Esophagus muscularis mucosa (tissue), 4 donors: ENCODE data around the gene GATA2. TPM values are rescaled to one million over a fixed set of nuclear protein-coding genes. Genes with fewer than 3 reads are reported as not detected.

ENCODE experiments used
- DNase-seq: peaks from one replicate; pipeline ENCODE4 v3.0.0-alpha.2; 2017; ENCODE audit errors: extremely low spot score
- H3K27ac ChIP-seq, 4 donors: fragments of 200-600 bp; sonication (generic); replicated peaks in 1 of 4; 1 replicate in 3 of 4; 2 replicates in 1 of 4; pipeline ENCODE4 v1.5.1; 2016 to 2019; ENCODE audit warnings: mild to moderate bottlenecking in 1 of 4
- H3K27me3 ChIP-seq, 4 donors: fragments of 200-600 bp; sonication (generic); one replicate each; pipeline versions ENCODE4 v1.5.1 to v1.6.0; 2016 to 2019
- H3K36me3 ChIP-seq, 4 donors: fragments of 200-600 bp; sonication (generic); one replicate each; pipeline ENCODE4 v1.5.1; 2016 to 2019
- H3K4me1 ChIP-seq, 4 donors: fragments of 200-600 bp; sonication (generic); one replicate each; pipeline ENCODE4 v1.5.1; 2016 to 2019
- H3K4me3 ChIP-seq, 4 donors: fragments of 200-600 bp; sonication (generic); 1 replicate in 2 of 4; 2 replicates in 2 of 4; pipeline ENCODE4 v1.5.1; 2016 to 2019; ENCODE audit warnings: mild to moderate bottlenecking in 4 of 4, moderate library complexity in 1 of 4
- H3K9me3 ChIP-seq, 4 donors: fragments of 200-600 bp; sonication (generic); 1 replicate in 3 of 4; 2 replicates in 1 of 4; pipeline ENCODE4 v1.5.1; 2016 to 2019
- CTCF ChIP-seq, 3 experiments: fragments of 200-600 bp in 2 of 3; fragments of 450-650 bp in 1 of 3; sonication (generic) in 2 of 3; IDR thresholded peaks; one replicate each; pipeline ENCODE4 v1.5.1; 2017 to 2019; ENCODE audit warnings: antibody characterized with exemption in 3 of 3, mild to moderate bottlenecking in 2 of 3, moderate library complexity in 1 of 3
- EP300 ChIP-seq: sonication (generic); formaldehyde crosslinking; IDR thresholded peaks from one replicate; pipeline ENCODE4 v1.6.1; 2017; ENCODE audit warnings: antibody characterized with exemption
- POLR2A ChIP-seq: fragments of 450-650 bp; IDR thresholded peaks from one replicate; pipeline ENCODE4 v1.6.1; 2017; ENCODE audit warnings: antibody characterized with exemption, moderate library complexity, mild to moderate bottlenecking, low read depth
- POLR2AphosphoS5 ChIP-seq, 2 donors: sonication (generic); formaldehyde crosslinking; IDR thresholded peaks; one replicate each; pipeline ENCODE4 v1.6.1; 2017; ENCODE audit warnings: antibody characterized with exemption in 2 of 2
- WGBS: methylation state at CpG from one replicate; pipeline ENCODE4 v1.1.5; 2018; 5-methylcytosine and 5-hydroxymethylcytosine counted together
- intact Hi-C: fragments of 100-400 bp; cut with DNase I; formaldehyde crosslinking; loops from one replicate; pipeline ENCODE4 v1.15.1; 2023
- total RNA-seq, 4 donors: library from RNA; depleted of rRNA; stranded (reverse); fragments of >200 nt; gene quantifications; one replicate each; pipeline versions ENCODE4 v1.1.0 to v1.2.1, GENCODE V29; 2016

Gene GATA2
- total RNA-seq, 4 donors from 2014 or later, result 10.0 to 16.9 (median 13.4) TPM

- Histone ChIP-seq H3K36me3 (peaks cover 0 to 4% (median 0%) of the 10 kb centered on the region in 4 donors), H3K9me3 (no peaks in the 10 kb centered on the region), H3K4me1 (peaks cover 0 to 2% (median under 1%) of the 10 kb centered on the region in 4 donors), H3K4me3 (no peak overlapping the region), H3K27me3 (peaks cover 0 to 80% (median 15%) of the 10 kb centered on the region in 4 donors), H3K27ac (no peak overlapping the region)
- DNase-seq, result no peak
- no peak for TF ChIP-seq POLR2AphosphoS5 (IDR thresholded peaks at IDR 0.05)
- TF ChIP-seq POLR2A, result no peak
- peak in 2 of 3 experiments; percentile 4 to 6 for TF ChIP-seq CTCF (IDR thresholded peaks at IDR 0.05)
- no peak for TF ChIP-seq EP300
- WGBS, result 91% methylated on average over 12 of the region's 12 CpGs
- intact Hi-C loops, result loop anchor here (5.0 kb wide), 1 partner anchor 426 kb away; no protein-coding TSS in a partner anchor
Measured at GRCh38 chr3:128503164-128503651, 10.2 kb upstream of the GATA2 start.

DNA sequence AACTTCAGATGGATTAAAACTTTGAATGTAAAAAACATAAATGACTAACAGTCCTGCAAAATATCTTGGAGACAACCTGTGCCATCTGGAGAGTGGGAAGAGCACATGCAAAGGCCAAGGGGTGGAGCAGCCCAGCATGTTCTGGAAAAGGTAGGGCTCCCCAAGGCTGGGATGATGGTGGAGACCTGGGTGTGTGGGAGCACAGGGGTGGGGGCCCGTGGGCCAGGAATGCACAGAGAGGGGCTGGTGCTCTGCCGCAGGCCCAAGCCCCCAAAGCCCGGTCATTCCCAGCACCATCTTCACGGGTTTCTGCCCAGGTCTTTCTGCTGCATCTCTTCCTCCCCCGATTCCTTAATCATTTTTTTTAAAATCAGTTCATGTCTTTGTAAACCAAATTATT, 9.7 kb upstream of the GATA2 start:
- Histone ChIP-seq H3K4me3 (no peak overlapping the region), H3K27me3 (peaks cover 0 to 85% (median 17%) of the 10 kb centered on the region in 4 donors), H3K4me1 (peaks cover 0 to 7% (median 4%) of the 10 kb centered on the region in 4 donors), H3K27ac (no peak overlapping the region), H3K36me3 (peaks cover 0 to 4% (median 0%) of the 10 kb centered on the region in 4 donors), H3K9me3 (no peaks in the 10 kb centered on the region)
- no peak for DNase-seq
- WGBS, result 89% methylated on average over 5 of the region's 5 CpGs
- TF ChIP-seq POLR2A (no peak), EP300 (no peak), POLR2AphosphoS5 (IDR thresholded peaks at IDR 0.05) (no peak), CTCF (IDR thresholded peaks at IDR 0.05) (no peak)
- intact Hi-C loops, result loop anchor here (5.0 kb wide), 1 partner anchor 425 kb away; no protein-coding TSS in a partner anchor

GRCh38 chr3:128501431-128501830, 8.4 kb upstream of the GATA2 start:
- H3K4me1 ChIP-seq, result peaks cover 10 to 20% (median 16%) of the 10 kb centered on the region in 4 donors
- WGBS, result 65% methylated on average over 3 of the region's 3 CpGs
- no peak overlapping the region for H3K27ac ChIP-seq
- H3K4me3 ChIP-seq, result no peak overlapping the region
- TF ChIP-seq POLR2A (no peak), POLR2AphosphoS5 (IDR thresholded peaks at IDR 0.05) (no peak), CTCF (IDR thresholded peaks at IDR 0.05) (no peak), EP300 (no peak)
- H3K27me3 ChIP-seq, result peaks cover 0 to 91% (median 27%) of the 10 kb centered on the region in 4 donors
- H3K9me3 ChIP-seq, result no peaks in the 10 kb centered on the region
- peaks cover 0 to 4% (median 0%) of the 10 kb centered on the region in 4 donors for H3K36me3 ChIP-seq
- DNase-seq, result no peak
- intact Hi-C loops, result loop anchor here (5.0 kb wide), 1 partner anchor 424 kb away; no protein-coding TSS in a partner anchor

- peaks cover 0 to 95% (median 34%) of the 10 kb centered on the region in 4 donors for H3K27me3 ChIP-seq
- no peak overlapping the region for H3K27ac ChIP-seq
- DNase-seq, result no peak
- 92% methylated on average over 4 of the region's 4 CpGs for WGBS
- no peak for TF ChIP-seq POLR2A
- TF ChIP-seq CTCF (IDR thresholded peaks at IDR 0.05), result no peak
- no peak for TF ChIP-seq POLR2AphosphoS5 (IDR thresholded peaks at IDR 0.05)
- no peak for TF ChIP-seq EP300
- H3K36me3 ChIP-seq, result peaks cover 0 to 4% (median 0%) of the 10 kb centered on the region in 4 donors
- H3K9me3 ChIP-seq, result no peaks in the 10 kb centered on the region
- peaks cover 10 to 23% (median 18%) of the 10 kb centered on the region in 4 donors for H3K4me1 ChIP-seq
- H3K4me3 ChIP-seq, result no peak overlapping the region
- intact Hi-C loops, result loop anchor here (5.0 kb wide), 1 partner anchor 423 kb away; no protein-coding TSS in a partner anchor
Measured at GRCh38 chr3:128500556-128500955, 7.6 kb upstream of the GATA2 start.
